IMR-90 (cell line): Measurements from ENCODE around the gene CHRNA1. TPM values are rescaled to one million over a fixed set of nuclear protein-coding genes. Genes with fewer than 3 reads are reported as not detected.

Source experiments
- ATAC-seq: fragments of 200-7000 bp; cut with Tn5 transposase; 2 replicates; pipeline ENCODE4 v1.9.1; 2020; ENCODE audit warnings: low read depth, mild to moderate bottlenecking, moderate library complexity
- BruUV-seq: library from RNA; stranded (reverse); fragments of 400-500 nt; replicated peaks from 2 replicates; lab custom pipeline; 2021; lab: Mats Ljungman, UMichigan
- CTCF ChIA-PET: fragments of 300-600 bp; formaldehyde crosslinking; extraction: SDS; loops from one replicate; lab custom pipeline; 2021; ENCODE audit warnings: antibody characterized with exemption; lab: Yijun Ruan, JAX
- POLR2A ChIA-PET: fragments of 300-600 bp; sonication (Branson Sonifier 250); formaldehyde crosslinking; loops from one replicate; lab custom pipeline; 2022; ENCODE audit warnings: antibody characterized with exemption; ENCODE audit not compliant: unreplicated experiment; lab: Charles Lee
- DNase-seq: peaks from one replicate; pipeline ENCODE4 v3.0.0; 2013
- H2AFZ ChIP-seq: replicated peaks from 2 replicates; pipeline ENCODE3; 2013; ENCODE audit warnings: low read length, mild to moderate bottlenecking; ENCODE audit not compliant: poor library complexity
- H2AK5ac ChIP-seq: 2 replicates; pipeline ENCODE4 v1.6.1; 2013; ENCODE audit warnings: low read depth, low read length, inconsistent platforms
- H2AK9ac ChIP-seq: replicated peaks from 2 replicates; pipeline ENCODE3; 2013; ENCODE audit warnings: mild to moderate bottlenecking, low read depth, low read length, moderate library complexity; ENCODE audit not compliant: poor library complexity
- H2BK120ac ChIP-seq: 2 replicates; pipeline ENCODE4 v1.6.1; 2013; ENCODE audit warnings: low read depth, low read length, inconsistent platforms
- H2BK15ac ChIP-seq: 3 replicates; pipeline ENCODE4 v1.6.1; 2013; ENCODE audit warnings: low read depth, low read length, inconsistent platforms
- H2BK20ac ChIP-seq: 2 replicates; pipeline ENCODE4 v1.6.1; 2013; ENCODE audit warnings: low read depth, mild to moderate bottlenecking, inconsistent platforms, low read length, moderate library complexity
- H2BK5ac ChIP-seq: 2 replicates; pipeline ENCODE4 v1.6.1; 2013; ENCODE audit warnings: mild to moderate bottlenecking, low read depth, low read length, inconsistent platforms; ENCODE audit not compliant: poor library complexity, severe bottlenecking
- H3K14ac ChIP-seq: replicated peaks from 2 replicates; pipeline ENCODE4 v1.6.1; 2013; ENCODE audit warnings: low read depth, low read length, inconsistent platforms
- H3K18ac ChIP-seq: 2 replicates; pipeline ENCODE4 v1.6.1; 2013; ENCODE audit warnings: low read depth, low read length, control low read depth
- H3K23ac ChIP-seq: 2 replicates; pipeline ENCODE4 v1.6.1; 2013; ENCODE audit warnings: low read depth, low read length, inconsistent platforms
- H3K27ac ChIP-seq: 2 replicates; pipeline ENCODE4 v1.5.1; 2013; ENCODE audit warnings: mild to moderate bottlenecking, control low read depth, low read length; ENCODE audit not compliant: insufficient read depth
- H3K27me3 ChIP-seq: 2 replicates; pipeline ENCODE4 v1.6.1; 2013; ENCODE audit warnings: low read length; ENCODE audit not compliant: control insufficient read depth, insufficient read depth
- H3K36me3 ChIP-seq: 2 replicates; pipeline ENCODE4 v1.6.1; 2013; ENCODE audit warnings: low read length, mixed read lengths; ENCODE audit not compliant: control insufficient read depth, insufficient read depth
- H3K4ac ChIP-seq: 2 replicates; pipeline ENCODE4 v1.6.1; 2013; ENCODE audit warnings: low read depth, low read length, inconsistent platforms
- H3K4me1 ChIP-seq: 2 replicates; pipeline ENCODE4 v1.6.1; 2013; ENCODE audit warnings: low read length, mixed read lengths; ENCODE audit not compliant: control insufficient read depth, insufficient read depth
- H3K4me2 ChIP-seq: 2 replicates; pipeline ENCODE4 v1.6.1; 2013; ENCODE audit warnings: low read depth, mild to moderate bottlenecking, control low read depth, low read length, moderate library complexity
- H3K4me3 ChIP-seq: 2 replicates; pipeline ENCODE4 v1.5.1; 2013; ENCODE audit warnings: low read depth, mild to moderate bottlenecking, control low read depth, low read length, moderate library complexity; ENCODE audit not compliant: insufficient read depth
- H3K56ac ChIP-seq: 2 replicates; pipeline ENCODE4 v1.6.1; 2013; ENCODE audit warnings: low read length, inconsistent platforms; ENCODE audit not compliant: insufficient read depth; ENCODE audit errors: extremely low read depth
- H3K79me1 ChIP-seq, 2 experiments: 2 replicates each; pipeline ENCODE4 v1.6.1; 2013; ENCODE audit warnings: low read length in 2 of 2, inconsistent platforms in 1 of 2, low read depth in 1 of 2
- H3K9ac ChIP-seq: 2 replicates; pipeline ENCODE4 v1.6.1; 2013; ENCODE audit warnings: low read depth, low read length, control low read depth
- H3K9me1 ChIP-seq: 2 replicates; pipeline ENCODE4 v1.6.1; 2013; ENCODE audit warnings: low read length, inconsistent platforms; ENCODE audit not compliant: insufficient read depth
- H3K9me3 ChIP-seq: 2 replicates; pipeline ENCODE4 v1.6.1; 2013; ENCODE audit warnings: low read length; ENCODE audit not compliant: control insufficient read depth, insufficient read depth
- H4K20me1 ChIP-seq: 2 replicates; pipeline ENCODE4 v1.6.1; 2013; ENCODE audit warnings: low read length, inconsistent platforms; ENCODE audit not compliant: insufficient read depth
- H4K5ac ChIP-seq: 2 replicates; pipeline ENCODE4 v1.6.1; 2013; ENCODE audit warnings: mild to moderate bottlenecking, low read depth, low read length, control low read depth
- H4K8ac ChIP-seq, 2 experiments: 2 replicates each; pipeline ENCODE4 v1.6.1; 2013; ENCODE audit warnings: low read depth in 2 of 2, low read length in 2 of 2, control low read depth in 1 of 2, inconsistent platforms in 1 of 2
- H4K91ac ChIP-seq: 2 replicates; pipeline ENCODE4 v1.6.1; 2013; ENCODE audit warnings: low read depth, low read length, inconsistent platforms; ENCODE audit not compliant: insufficient read depth
- BHLHE40 ChIP-seq: fragments of 150-350 bp; IDR thresholded peaks from 2 replicates; pipeline ENCODE4 v1.6.1; 2016; ENCODE audit warnings: mild to moderate bottlenecking, low read depth, low read length
- CEBPB ChIP-seq: IDR thresholded peaks from 2 replicates; pipeline ENCODE4 v1.6.1; 2012; ENCODE audit warnings: low read depth, low read length, improper control_type of control experiment
- CHD1 ChIP-seq: IDR thresholded peaks from 2 replicates; pipeline ENCODE4 v1.6.1; 2012; ENCODE audit warnings: low read depth, low read length, improper control_type of control experiment
- ELK1 ChIP-seq: fragments of 150-350 bp; IDR thresholded peaks from 2 replicates; pipeline ENCODE4 v1.6.1; 2016; ENCODE audit warnings: low read depth, mild to moderate bottlenecking, low read length, moderate library complexity, borderline replicate concordance
- FOS ChIP-seq: fragments of 150-350 bp; IDR thresholded peaks from 2 replicates; pipeline ENCODE4 v1.6.1; 2016; ENCODE audit warnings: low read depth, low read length
- MAFK ChIP-seq: IDR thresholded peaks from 2 replicates; pipeline ENCODE4 v1.6.1; 2012; ENCODE audit warnings: low read depth, low read length, improper control_type of control experiment
- MAZ ChIP-seq: IDR thresholded peaks from 2 replicates; pipeline ENCODE4 v1.6.1; 2012; ENCODE audit warnings: low read depth, mild to moderate bottlenecking, low read length, improper control_type of control experiment, moderate library complexity, borderline replicate concordance
- NFE2L2 ChIP-seq: fragments of 150-350 bp; IDR thresholded peaks from 2 replicates; pipeline ENCODE4 v1.6.1; 2016; ENCODE audit warnings: low read depth, mild to moderate bottlenecking, low read length
- POLR2A ChIP-seq: IDR thresholded peaks from 2 replicates; pipeline ENCODE4 v1.6.1; 2012; ENCODE audit warnings: mild to moderate bottlenecking, low read depth, low read length
- RCOR1 ChIP-seq: IDR thresholded peaks from 2 replicates; pipeline ENCODE4 v1.6.1; 2012; ENCODE audit warnings: mild to moderate bottlenecking, low read length, improper control_type of control experiment; ENCODE audit not compliant: insufficient replicate concordance
- WGBS, 2 experiments: methylation state at CpG; one replicate each; pipeline versions ENCODE4 v1.1.5 to v1.1.7; 2013; ENCODE audit warnings: missing lambda C conversion rate in 2 of 2; ENCODE audit not compliant: insufficient read length in 1 of 2; ENCODE audit errors: extremely low coverage in 2 of 2; 5-methylcytosine and 5-hydroxymethylcytosine counted together
- dilution Hi-C: fragments of 300-500 bp; cut with HindIII; formaldehyde crosslinking; loops from one replicate; pipeline ENCODE4 v1.14.3; 2018; ENCODE audit warnings: low sequenced_read_pairs; ENCODE audit not compliant: unreplicated experiment
- in situ Hi-C: fragments of 300-500 bp; cut with MboI; formaldehyde crosslinking; loops from 3 replicates; pipeline ENCODE4 v1.14.3; 2019; ENCODE audit warnings: low sequenced_read_pairs, inconsistent platforms, mixed read lengths
- intact Hi-C: fragments of 100-400 bp; cut with micrococcal nuclease; formaldehyde crosslinking; loops from 2 replicates; pipeline ENCODE4 v1.10.0; 2022
- polyA plus RNA-seq, 3 experiments: library from polyadenylated mRNA; depleted of rRNA; stranded (reverse); fragments of >200 nt; gene quantifications; 2 replicates each; pipeline ENCODE4 v1.2.3, GENCODE V29; 2012; ENCODE audit warnings: low replicate concordance in 1 of 3
- total RNA-seq: library from RNA; depleted of rRNA; stranded (reverse); fragments of >200 nt; gene quantifications from 2 replicates; pipeline ENCODE4 v1.2.3, GENCODE V29; 2012
- TF ChIP-seq, protein P1 (sequence below): fragments of 150-350 bp; IDR thresholded peaks from 2 replicates; pipeline ENCODE4 v1.6.1; 2017; ENCODE audit warnings: mild to moderate bottlenecking, antibody characterized with exemption, low read length, low read depth
- TF ChIP-seq, protein P2 (sequence below): conservative IDR thresholded peaks from 2 replicates; pipeline ENCODE4 v1.5.1; 2012; ENCODE audit warnings: mild to moderate bottlenecking, low read depth, low read length, improper control_type of control experiment

The CHRNA1 gene
- total and polyA plus RNA-seq, 2 of the 4 experiments (the other 2 are of a cell fraction), result 0.75 to 0.90 TPM

DNA sequence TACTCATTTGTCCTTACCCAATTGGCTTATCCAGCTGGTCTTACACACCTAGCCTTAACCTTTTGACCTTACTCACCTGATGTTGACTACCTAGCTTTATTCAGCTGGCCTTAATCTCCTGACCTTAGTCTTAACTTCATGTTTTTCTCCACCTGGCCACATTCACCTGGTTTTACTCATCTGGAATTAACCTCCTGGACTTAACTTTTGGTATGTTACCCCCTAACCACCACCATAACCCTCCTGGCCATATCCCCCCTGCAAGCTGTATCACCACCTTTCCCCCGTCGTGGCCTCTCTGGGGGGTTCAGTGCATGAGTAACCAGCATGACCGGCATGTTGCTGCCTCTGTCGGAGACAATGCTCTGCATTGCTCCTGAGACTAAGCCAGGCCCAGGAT is 45.7 kb downstream of the CHRNA1 start:
- no peaks in the 10 kb centered on the region for H3K36me3 ChIP-seq
- dilution Hi-C loops (no loop called here), intact Hi-C loops (no loop called here)

More for the DNA sequence above, 45.7 kb downstream of the CHRNA1 start:
- Histone ChIP-seq H3K79me1 (no peaks in the 10 kb centered on the region), H2AK9ac (peak overlapping the region; percentile 39), H3K4ac (no peak overlapping the region), H2BK20ac (no peak overlapping the region), H3K18ac (no peak overlapping the region), H3K14ac (no peak overlapping the region), H3K27me3 (peaks cover 5% of the 10 kb centered on the region), H3K9me3 (peaks cover 3% of the 10 kb centered on the region), H3K23ac (no peak overlapping the region), H3K27ac (no peak overlapping the region), H3K4me2 (no peak overlapping the region), H3K9ac (no peak overlapping the region), H3K9me1 (0 out of 2 replicates have a peak, but pooled peaks cover 3% of the 10 kb centered on the region), H4K5ac (no peak overlapping the region), H2BK120ac (no peak overlapping the region), H4K8ac (no peak overlapping the region), H2BK5ac (no peak overlapping the region), H3K4me3 (no peak overlapping the region), H2AK5ac (no peak overlapping the region), H3K56ac (no peak overlapping the region), H2AFZ (no peak overlapping the region), H3K4me1 (no peaks in the 10 kb centered on the region), H4K91ac (no peak overlapping the region), H2BK15ac (no peak overlapping the region), H4K20me1 (no peaks in the 10 kb centered on the region)
- CTCF ChIA-PET, result no interaction called here
- in situ Hi-C loops, result no loop called here
- no TSS peak for BruUV-seq
- DNase-seq, result no peak
- WGBS, 2 experiments, result 80% methylated on average over 2 of the region's 4 CpGs; no CpG with 5 or more reads in 1 of the 2 experiments
- POLR2A ChIA-PET, result no interaction called here
- TF ChIP-seq CHD1 (no peak), BHLHE40 (no peak), MAFK (no peak), ELK1 (no peak), RCOR1 (no peak), MAZ (no peak), POLR2A (no peak), NFE2L2 (no peak), CEBPB (no peak), FOS (no peak)
- TF ChIP-seq, protein P1, sequence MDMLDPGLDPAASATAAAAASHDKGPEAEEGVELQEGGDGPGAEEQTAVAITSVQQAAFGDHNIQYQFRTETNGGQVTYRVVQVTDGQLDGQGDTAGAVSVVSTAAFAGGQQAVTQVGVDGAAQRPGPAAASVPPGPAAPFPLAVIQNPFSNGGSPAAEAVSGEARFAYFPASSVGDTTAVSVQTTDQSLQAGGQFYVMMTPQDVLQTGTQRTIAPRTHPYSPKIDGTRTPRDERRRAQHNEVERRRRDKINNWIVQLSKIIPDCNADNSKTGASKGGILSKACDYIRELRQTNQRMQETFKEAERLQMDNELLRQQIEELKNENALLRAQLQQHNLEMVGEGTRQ, result no peak
- TF ChIP-seq, protein P2, sequence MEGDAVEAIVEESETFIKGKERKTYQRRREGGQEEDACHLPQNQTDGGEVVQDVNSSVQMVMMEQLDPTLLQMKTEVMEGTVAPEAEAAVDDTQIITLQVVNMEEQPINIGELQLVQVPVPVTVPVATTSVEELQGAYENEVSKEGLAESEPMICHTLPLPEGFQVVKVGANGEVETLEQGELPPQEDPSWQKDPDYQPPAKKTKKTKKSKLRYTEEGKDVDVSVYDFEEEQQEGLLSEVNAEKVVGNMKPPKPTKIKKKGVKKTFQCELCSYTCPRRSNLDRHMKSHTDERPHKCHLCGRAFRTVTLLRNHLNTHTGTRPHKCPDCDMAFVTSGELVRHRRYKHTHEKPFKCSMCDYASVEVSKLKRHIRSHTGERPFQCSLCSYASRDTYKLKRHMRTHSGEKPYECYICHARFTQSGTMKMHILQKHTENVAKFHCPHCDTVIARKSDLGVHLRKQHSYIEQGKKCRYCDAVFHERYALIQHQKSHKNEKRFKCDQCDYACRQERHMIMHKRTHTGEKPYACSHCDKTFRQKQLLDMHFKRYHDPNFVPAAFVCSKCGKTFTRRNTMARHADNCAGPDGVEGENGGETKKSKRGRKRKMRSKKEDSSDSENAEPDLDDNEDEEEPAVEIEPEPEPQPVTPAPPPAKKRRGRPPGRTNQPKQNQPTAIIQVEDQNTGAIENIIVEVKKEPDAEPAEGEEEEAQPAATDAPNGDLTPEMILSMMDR, result no peak
- ATAC-seq, result no peak
